Measurements from ENCODE around the gene MEPE. TPM values are rescaled to one million over a fixed set of nuclear protein-coding genes. Genes with fewer than 3 reads are reported as not detected.

The MEPE gene
- total and polyA plus RNA-seq, 10 of the 15 experiments (the other 5 are each of a cell fraction or from before 2014, with no cell fraction given) = not detected

DNA sequence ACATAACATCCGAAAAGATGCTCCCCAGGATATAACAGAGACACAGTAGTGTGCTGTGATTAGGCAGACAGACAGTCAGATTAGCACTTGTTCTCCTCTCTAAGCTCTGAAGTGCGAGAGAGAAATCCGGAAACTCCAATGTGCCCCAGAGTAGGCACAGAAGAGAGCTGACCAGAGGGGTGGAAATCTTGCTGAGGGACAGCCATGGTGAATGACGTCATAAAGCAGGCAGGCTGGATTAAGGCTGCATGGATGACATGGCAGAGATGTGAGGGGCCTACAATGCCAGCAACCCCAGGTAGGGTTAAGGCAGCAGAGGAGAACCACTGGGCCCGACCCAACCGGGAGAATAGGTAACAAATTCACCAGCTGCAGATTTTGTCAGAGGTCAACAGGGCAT, 53.3 kb downstream of the MEPE start:
- no peaks in the 10 kb centered on the region for H3K36me3 ChIP-seq (ENCODE audit: control insufficient read depth in 2 of 2, insufficient read depth in 2 of 2, low read length in 1 of 2)
- CTCF ChIA-PET = no interaction called here
- H3K79me2 ChIP-seq (ENCODE audit: control insufficient read depth, insufficient read depth, low read length) = no peaks in the 10 kb centered on the region
- POLR2A ChIA-PET = no interaction called here
- DNase-seq (ENCODE audit: low read depth, low spot score) (no peak), ATAC-seq (no peak), FAIRE-seq (no peak)
- no TSS peak for BruUV-seq (replicated peaks)
- RAD21 ChIA-PET (ENCODE audit: unreplicated experiment) = no interaction called here
- H3K27me3 ChIP-seq (replicated peaks in 1 of 2; ENCODE audit: control insufficient read depth in 2 of 2, insufficient read depth in 2 of 2, low read length in 1 of 2) = no peaks in the 10 kb centered on the region
- no peak overlapping the region for H3K4me2 ChIP-seq (ENCODE audit: control insufficient read depth, insufficient read depth)
- no peaks in the 10 kb centered on the region for H4K20me1 ChIP-seq (ENCODE audit: control insufficient read depth, insufficient read depth)
- H3K4me1 ChIP-seq (ENCODE audit: control insufficient read depth, insufficient read depth, low read length) = no peaks in the 10 kb centered on the region
- no peak for TF ChIP-seq EGR1 (IDR thresholded peaks at IDR 0.05; ENCODE audit: borderline replicate concordance in 1 of 2, low read depth in 2 of 2, low read length in 2 of 2)
- TF ChIP-seq RELB (IDR thresholded peaks at IDR 0.05; ENCODE audit: low read depth) = no peak
- no peak for TF ChIP-seq TBL1XR1 (IDR thresholded peaks at IDR 0.05; ENCODE audit: low read depth, low read length)
- TF ChIP-seq, protein P1, sequence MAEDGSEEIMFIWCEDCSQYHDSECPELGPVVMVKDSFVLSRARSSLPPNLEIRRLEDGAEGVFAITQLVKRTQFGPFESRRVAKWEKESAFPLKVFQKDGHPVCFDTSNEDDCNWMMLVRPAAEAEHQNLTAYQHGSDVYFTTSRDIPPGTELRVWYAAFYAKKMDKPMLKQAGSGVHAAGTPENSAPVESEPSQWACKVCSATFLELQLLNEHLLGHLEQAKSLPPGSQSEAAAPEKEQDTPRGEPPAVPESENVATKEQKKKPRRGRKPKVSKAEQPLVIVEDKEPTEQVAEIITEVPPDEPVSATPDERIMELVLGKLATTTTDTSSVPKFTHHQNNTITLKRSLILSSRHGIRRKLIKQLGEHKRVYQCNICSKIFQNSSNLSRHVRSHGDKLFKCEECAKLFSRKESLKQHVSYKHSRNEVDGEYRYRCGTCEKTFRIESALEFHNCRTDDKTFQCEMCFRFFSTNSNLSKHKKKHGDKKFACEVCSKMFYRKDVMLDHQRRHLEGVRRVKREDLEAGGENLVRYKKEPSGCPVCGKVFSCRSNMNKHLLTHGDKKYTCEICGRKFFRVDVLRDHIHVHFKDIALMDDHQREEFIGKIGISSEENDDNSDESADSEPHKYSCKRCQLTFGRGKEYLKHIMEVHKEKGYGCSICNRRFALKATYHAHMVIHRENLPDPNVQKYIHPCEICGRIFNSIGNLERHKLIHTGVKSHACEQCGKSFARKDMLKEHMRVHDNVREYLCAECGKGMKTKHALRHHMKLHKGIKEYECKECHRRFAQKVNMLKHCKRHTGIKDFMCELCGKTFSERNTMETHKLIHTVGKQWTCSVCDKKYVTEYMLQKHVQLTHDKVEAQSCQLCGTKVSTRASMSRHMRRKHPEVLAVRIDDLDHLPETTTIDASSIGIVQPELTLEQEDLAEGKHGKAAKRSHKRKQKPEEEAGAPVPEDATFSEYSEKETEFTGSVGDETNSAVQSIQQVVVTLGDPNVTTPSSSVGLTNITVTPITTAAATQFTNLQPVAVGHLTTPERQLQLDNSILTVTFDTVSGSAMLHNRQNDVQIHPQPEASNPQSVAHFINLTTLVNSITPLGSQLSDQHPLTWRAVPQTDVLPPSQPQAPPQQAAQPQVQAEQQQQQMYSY (CRISPR knock-in tag; IDR thresholded peaks at IDR 0.05) = no peak
- TF ChIP-seq CBX3 (IDR thresholded peaks at IDR 0.05; ENCODE audit: borderline replicate concordance, low read depth) = no peak
- TF ChIP-seq GATAD2B (conservative IDR thresholded peaks at IDR 0.05; ENCODE audit: low read depth) = no peak
- TF ChIP-seq FOXM1 (IDR thresholded peaks at IDR 0.05; ENCODE audit: low read depth, low read length) = no peak
- TF ChIP-seq SIX5 (IDR thresholded peaks at IDR 0.05; ENCODE audit: low read depth, low read length, severe bottlenecking) = no peak
- no peak for TF ChIP-seq SIN3A (IDR thresholded peaks at IDR 0.05; ENCODE audit: low read depth, low read length)
- no peak for TF ChIP-seq NFXL1 (IDR thresholded peaks at IDR 0.05; ENCODE audit: borderline replicate concordance)
- TF ChIP-seq SRF (IDR thresholded peaks at IDR 0.05; ENCODE audit: low read depth in 2 of 2, low read length in 2 of 2) = no peak
- TF ChIP-seq MXI1 (IDR thresholded peaks at IDR 0.05; ENCODE audit: low read depth, low read length) = no peak
- no peak for TF ChIP-seq RAD51 (IDR thresholded peaks at IDR 0.05)
- no peak for TF ChIP-seq CHD1 (IDR thresholded peaks at IDR 0.05; ENCODE audit: low read depth, low read length)
- TF ChIP-seq SREBF1 (IDR thresholded peaks at IDR 0.05; ENCODE audit: low read length) = no peak
- TF ChIP-seq NRF1 (conservative IDR thresholded peaks at IDR 0.05; ENCODE audit: low read depth, low read length) = no peak
- no peak for TF ChIP-seq NR2C2 (IDR thresholded peaks at IDR 0.05; ENCODE audit: borderline replicate concordance, control insufficient read depth, insufficient read length, low read depth)
- no peak for TF ChIP-seq SMARCA5 (IDR thresholded peaks at IDR 0.05)
- no peak overlapping the region for H3K4me3 ChIP-seq
- SMC1A ChIA-PET (ENCODE audit: uncharacterized antibody, unreplicated experiment) = no interaction called here
- H2AFZ ChIP-seq (ENCODE audit: control insufficient read depth, low read depth, low read length) = no peak overlapping the region
- intact Hi-C loops (cut with micrococcal nuclease; ENCODE audit: unreplicated experiment) (no loop called here), in situ Hi-C loops (cut with MboI) (no loop called here)
- WGBS (ENCODE audit: insufficient coverage, insufficient replicate concordance, low lambda C conversion rate, missing lambda C conversion rate) = 33% methylated on average over 6 of the region's 6 CpGs
- no peak overlapping the region for H3K9ac ChIP-seq (ENCODE audit: control insufficient read depth, insufficient read depth, low read length)
- H3K9me3 ChIP-seq (replicated peaks; ENCODE audit: control insufficient read depth, insufficient read depth, low read length) = no peaks in the 10 kb centered on the region
- no peak overlapping the region for H3K27ac ChIP-seq (ENCODE audit: control insufficient read depth, insufficient read depth)
